ENCODE results near the gene RPL31.

DNA sequence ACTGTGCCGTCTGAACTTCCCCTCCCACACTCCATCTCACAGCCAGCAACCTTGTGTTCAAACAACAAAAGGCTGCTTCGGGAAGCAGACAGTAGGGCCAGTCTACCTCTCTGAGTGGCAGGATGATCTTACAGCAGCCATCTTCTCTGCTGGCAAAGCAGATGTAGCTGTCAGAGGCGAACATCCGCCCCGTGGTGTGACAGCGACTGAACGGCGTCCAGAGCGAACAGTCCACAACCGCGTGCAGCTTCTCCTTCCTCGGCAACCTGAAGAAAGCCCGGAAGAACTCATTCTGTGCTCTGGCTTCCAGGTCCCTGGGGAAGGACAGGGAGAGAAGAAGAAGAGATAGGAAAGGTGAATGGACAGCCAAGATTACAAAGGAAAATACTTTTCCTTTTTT is 38.0 kb downstream of the RPL31 start:
- TF ChIP-seq, protein P1, sequence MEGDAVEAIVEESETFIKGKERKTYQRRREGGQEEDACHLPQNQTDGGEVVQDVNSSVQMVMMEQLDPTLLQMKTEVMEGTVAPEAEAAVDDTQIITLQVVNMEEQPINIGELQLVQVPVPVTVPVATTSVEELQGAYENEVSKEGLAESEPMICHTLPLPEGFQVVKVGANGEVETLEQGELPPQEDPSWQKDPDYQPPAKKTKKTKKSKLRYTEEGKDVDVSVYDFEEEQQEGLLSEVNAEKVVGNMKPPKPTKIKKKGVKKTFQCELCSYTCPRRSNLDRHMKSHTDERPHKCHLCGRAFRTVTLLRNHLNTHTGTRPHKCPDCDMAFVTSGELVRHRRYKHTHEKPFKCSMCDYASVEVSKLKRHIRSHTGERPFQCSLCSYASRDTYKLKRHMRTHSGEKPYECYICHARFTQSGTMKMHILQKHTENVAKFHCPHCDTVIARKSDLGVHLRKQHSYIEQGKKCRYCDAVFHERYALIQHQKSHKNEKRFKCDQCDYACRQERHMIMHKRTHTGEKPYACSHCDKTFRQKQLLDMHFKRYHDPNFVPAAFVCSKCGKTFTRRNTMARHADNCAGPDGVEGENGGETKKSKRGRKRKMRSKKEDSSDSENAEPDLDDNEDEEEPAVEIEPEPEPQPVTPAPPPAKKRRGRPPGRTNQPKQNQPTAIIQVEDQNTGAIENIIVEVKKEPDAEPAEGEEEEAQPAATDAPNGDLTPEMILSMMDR (IDR thresholded peaks at IDR 0.05) = no peak
- no peak for TF ChIP-seq EZH2phosphoT487 (IDR thresholded peaks at IDR 0.05)

All from neural progenitor cell (in vitro differentiated cells).